CD4-positive, alpha-beta memory T cell (primary cell): ENCODE data around the gene AGPAT2. TPM values are rescaled to one million over a fixed set of nuclear protein-coding genes. Genes with fewer than 3 reads are reported as not detected.
"Not testable (repeated sequence)": the region's sequence is repeated elsewhere in the genome, so short reads cannot be mapped to it uniquely, and the experiment has no call there.

Experiments used
- CTCF ChIA-PET: fragments of 350-600 bp; sonication (Branson Sonifier 250); formaldehyde crosslinking; loops from one replicate; lab custom pipeline; 2021; ENCODE audit warnings: inconsistent platforms; ENCODE audit not compliant: partially characterized antibody; lab: Charles Lee
- POLR2A ChIA-PET: fragments of 350-600 bp; sonication (Branson Sonifier 250); formaldehyde crosslinking; loops from one replicate; lab custom pipeline; 2021; ENCODE audit not compliant: partially characterized antibody; lab: Charles Lee
- DNase-seq, 5 donors: peaks; one replicate each; pipeline versions ENCODE4 v3.0.0 to v3.0.0-alpha.2; 2020 to 2022; ENCODE audit warnings: mixed read lengths in 1 of 5
- H3K27ac ChIP-seq: one replicate; pipeline ENCODE4 v1.7.0; 2013; ENCODE audit warnings: low read depth, low read length
- H3K27me3 ChIP-seq: 2 replicates; pipeline ENCODE4 v1.7.0; 2013; ENCODE audit warnings: mild to moderate bottlenecking, low read length, moderate library complexity; ENCODE audit not compliant: insufficient read depth
- H3K36me3 ChIP-seq: 2 replicates; pipeline ENCODE4 v1.7.0; 2013; ENCODE audit warnings: mild to moderate bottlenecking, low read length, moderate library complexity; ENCODE audit not compliant: insufficient read depth
- H3K4me1 ChIP-seq: 2 replicates; pipeline ENCODE4 v1.7.0; 2013; ENCODE audit warnings: mild to moderate bottlenecking, low read length, moderate library complexity; ENCODE audit not compliant: insufficient read depth
- H3K4me3 ChIP-seq, 2 donors: one replicate each; pipeline ENCODE4 v1.7.0; 2013; ENCODE audit warnings: low read length in 2 of 2, mild to moderate bottlenecking in 1 of 2
- H3K9me3 ChIP-seq, 2 donors: one replicate each; pipeline ENCODE4 v1.7.0; 2013; ENCODE audit warnings: low read length in 2 of 2, control low read depth in 1 of 2; ENCODE audit not compliant: control insufficient read depth in 1 of 2
- H3K27ac Mint-ChIP-seq, 7 donors: one replicate each; pipeline ENCODE4 v1.8.0; 2020 to 2021; ENCODE audit warnings: mixed read lengths in 7 of 7, mild to moderate bottlenecking in 6 of 7, inconsistent platforms in 3 of 7, moderate library complexity in 3 of 7
- H3K27me3 Mint-ChIP-seq, 2 donors: one replicate each; pipeline ENCODE4 v1.8.0; 2020 to 2021; ENCODE audit warnings: mixed read lengths in 2 of 2
- H3K36me3 Mint-ChIP-seq, 2 donors: one replicate each; pipeline ENCODE4 v1.8.0; 2020 to 2021; ENCODE audit warnings: mixed read lengths in 2 of 2, inconsistent platforms in 1 of 2, mild to moderate bottlenecking in 1 of 2
- H3K4me1 Mint-ChIP-seq, 4 donors: one replicate each; pipeline ENCODE4 v1.8.0; 2020 to 2021; ENCODE audit warnings: mixed read lengths in 4 of 4, mild to moderate bottlenecking in 1 of 4
- H3K4me3 Mint-ChIP-seq, 8 donors: one replicate each; pipeline ENCODE4 v1.8.0; 2020 to 2021; ENCODE audit warnings: mixed read lengths in 8 of 8, mild to moderate bottlenecking in 7 of 8, moderate library complexity in 6 of 8, inconsistent platforms in 3 of 8
- H3K9me3 Mint-ChIP-seq, 8 donors: one replicate each; pipeline ENCODE4 v1.8.0; 2020 to 2021; ENCODE audit warnings: mixed read lengths in 8 of 8, mild to moderate bottlenecking in 5 of 8, inconsistent platforms in 3 of 8, moderate library complexity in 1 of 8
- intact Hi-C: fragments of 100-400 bp; cut with micrococcal nuclease; formaldehyde crosslinking; loops from one replicate; pipeline ENCODE4 v1.15.1; 2023
- polyA plus RNA-seq, 2 donors: library from polyadenylated mRNA; unstranded; fragments of 300-500 nt; fragmentation: Illumina TruSeq; gene quantifications; one replicate each; pipeline ENCODE4 v1.2.3, GENCODE V29; 2021
- total RNA-seq, 2 experiments: library from RNA; stranded (reverse); gene quantifications; one replicate each; pipeline ENCODE4 v1.2.3, GENCODE V29; 2021

AGPAT2 gene
- total and polyA plus RNA-seq, 4 experiments from 2014 or later = 6.9 to 20.6 (median 12.0) TPM

DNA sequence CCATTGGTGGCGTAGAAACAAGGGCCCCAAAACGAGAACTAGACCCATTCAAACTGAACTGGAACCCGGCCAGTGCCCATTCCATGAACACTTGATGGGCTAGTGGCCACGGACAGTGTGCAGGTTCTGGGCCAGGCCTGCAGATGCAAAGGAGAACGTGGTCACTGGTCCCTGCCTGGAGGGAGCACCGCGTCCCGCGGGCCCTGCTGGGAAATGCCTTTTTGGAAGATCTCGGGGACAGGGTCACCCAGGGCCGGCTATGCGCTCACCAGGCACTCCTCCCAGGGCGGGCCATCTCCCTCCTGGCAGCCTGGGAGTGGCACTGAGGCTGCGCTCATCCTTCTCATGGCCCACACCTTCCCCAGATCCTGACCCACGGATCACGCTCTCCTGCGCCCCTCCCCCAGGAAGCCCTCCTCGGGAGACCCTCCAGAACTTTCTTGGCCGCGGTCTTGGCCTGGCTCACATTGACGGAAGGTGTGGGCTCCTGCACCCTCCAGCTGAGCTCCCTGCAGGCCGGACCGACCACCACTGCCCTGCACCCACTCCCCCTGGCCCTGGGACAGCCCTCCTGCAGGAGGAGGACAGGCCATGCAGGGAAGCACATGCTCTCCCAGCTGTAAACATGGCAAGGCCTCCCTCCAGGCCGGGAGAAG is 22.3 kb upstream of the AGPAT2 start:
- intact Hi-C loops = no loop called here
- peaks cover 8% of the 10 kb centered on the region for H3K27me3 ChIP-seq

GRCh38 chr9:136707849-136708517 is 20.7 kb upstream of the AGPAT2 start:
- H3K4me3 Mint-ChIP-seq = no peak overlapping the region
- Histone ChIP-seq H3K4me1 (peaks cover 4% of the 10 kb centered on the region), H3K27ac (no peak overlapping the region), H3K36me3 (no peaks in the 10 kb centered on the region), H3K9me3 (no peaks in the 10 kb centered on the region), H3K4me3 (no peak overlapping the region), H3K27me3 (no peaks in the 10 kb centered on the region)
- no peak for DNase-seq
- intact Hi-C loops = no loop called here
- H3K4me1 Mint-ChIP-seq = peaks cover 0 to 5% (median 2%) of the 10 kb centered on the region in 4 donors
- H3K36me3 Mint-ChIP-seq = no peaks in the 10 kb centered on the region
- CTCF ChIA-PET = no interaction called here
- no peak overlapping the region for H3K27ac Mint-ChIP-seq
- POLR2A ChIA-PET = interaction anchor here (1.4 kb wide), 1 partner anchor 20 kb away, joined by 3 read pairs; no protein-coding TSS in a partner anchor
- H3K9me3 Mint-ChIP-seq = no peaks in the 10 kb centered on the region
- H3K27me3 Mint-ChIP-seq = peaks cover 10 to 12% of the 10 kb centered on the region in 2 donors

More for the DNA sequence above, 22.3 kb upstream of the AGPAT2 start:
- H3K36me3 ChIP-seq = no peaks in the 10 kb centered on the region
- no peaks in the 10 kb centered on the region for H3K9me3 Mint-ChIP-seq
- H3K27me3 Mint-ChIP-seq = peaks cover 12 to 15% of the 10 kb centered on the region in 2 donors
- H3K4me1 ChIP-seq = peaks cover 4% of the 10 kb centered on the region
- H3K36me3 Mint-ChIP-seq = no peaks in the 10 kb centered on the region
- no peak overlapping the region for H3K27ac Mint-ChIP-seq
- H3K27ac ChIP-seq = no peak overlapping the region
- POLR2A ChIA-PET = no interaction called here
- H3K4me3 Mint-ChIP-seq = no peak overlapping the region
- H3K9me3 ChIP-seq = no peaks in the 10 kb centered on the region
- no peak for DNase-seq
- H3K4me1 Mint-ChIP-seq = peaks cover 0 to 5% (median 2%) of the 10 kb centered on the region in 4 donors
- H3K4me3 ChIP-seq = no peak overlapping the region
- CTCF ChIA-PET = no interaction called here

DNA sequence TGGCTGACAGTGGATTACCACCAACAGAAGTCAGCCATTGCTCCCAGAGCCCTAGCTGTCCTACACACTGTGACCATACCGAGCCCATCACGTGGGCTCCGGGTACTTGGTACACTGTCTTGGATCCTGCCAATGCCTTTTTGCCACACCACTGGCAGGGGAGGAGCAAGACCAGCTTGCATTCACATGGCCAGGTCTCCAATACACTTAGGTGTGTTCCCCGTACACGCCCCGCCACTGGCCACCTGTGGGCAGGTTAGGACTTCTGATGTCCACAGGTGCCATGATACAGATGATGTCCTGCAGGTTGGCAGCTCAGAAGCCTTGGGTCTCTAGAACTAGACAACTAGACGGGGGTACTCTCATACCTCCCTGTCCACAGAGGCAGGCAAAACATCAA is 19.8 kb upstream of the AGPAT2 start:
- Mint-ChIP-seq H3K4me3 (no peak overlapping the region), H3K27ac (no peak overlapping the region), H3K9me3 (no peaks in the 10 kb centered on the region), H3K27me3 (peaks cover 10 to 12% of the 10 kb centered on the region in 2 donors), H3K36me3 (no peaks in the 10 kb centered on the region), H3K4me1 (peaks cover 0 to 5% (median 2%) of the 10 kb centered on the region in 4 donors)
- Histone ChIP-seq H3K27ac (no peak overlapping the region), H3K4me3 (no peak overlapping the region), H3K9me3 (no peaks in the 10 kb centered on the region), H3K27me3 (no peaks in the 10 kb centered on the region), H3K36me3 (no peaks in the 10 kb centered on the region), H3K4me1 (peaks cover 4% of the 10 kb centered on the region)
- no peak for DNase-seq
- intact Hi-C loops = no loop called here
- ChIA-PET CTCF (no interaction called here), POLR2A (no interaction called here)

GRCh38 chr9:136705564-136705963 is 18.3 kb upstream of the AGPAT2 start:
- ChIA-PET POLR2A (interaction anchor here (1.1 kb wide), 1 partner anchor 23 kb away, joined by 4 read pairs; no protein-coding TSS in a partner anchor), CTCF (no interaction called here)
- H3K27me3 ChIP-seq = no peaks in the 10 kb centered on the region
- H3K27ac ChIP-seq = no peak overlapping the region
- Mint-ChIP-seq H3K27ac (peak overlapping the region in 1 of 7 donors; percentile 59), H3K4me3 (no peak overlapping the region), H3K9me3 (no peaks in the 10 kb centered on the region), H3K27me3 (peaks cover 8% of the 10 kb centered on the region in 2 donors), H3K4me1 (peaks cover 3 to 14% (median 10%) of the 10 kb centered on the region in 4 donors), H3K36me3 (no peaks in the 10 kb centered on the region)
- H3K4me1 ChIP-seq = peaks cover 12% of the 10 kb centered on the region
- H3K9me3 ChIP-seq = no peaks in the 10 kb centered on the region
- H3K4me3 ChIP-seq = no peak overlapping the region
- no peak for DNase-seq
- H3K36me3 ChIP-seq = no peaks in the 10 kb centered on the region
- intact Hi-C loops = no loop called here

- peaks cover 3 to 20% (median 14%) of the 10 kb centered on the region in 4 donors for H3K4me1 Mint-ChIP-seq
- POLR2A ChIA-PET = interaction anchor here (1.1 kb wide), 1 partner anchor 23 kb away, joined by 4 read pairs; no protein-coding TSS in a partner anchor
- H3K36me3 Mint-ChIP-seq, H3K27ac Mint-ChIP-seq, H3K27me3 ChIP-seq, H3K27me3 Mint-ChIP-seq, H3K9me3 Mint-ChIP-seq, intact Hi-C loops, DNase-seq, H3K27ac ChIP-seq, H3K4me3 Mint-ChIP-seq, H3K36me3 ChIP-seq, H3K9me3 ChIP-seq, CTCF ChIA-PET, H3K4me3 ChIP-seq: not testable (repeated sequence)
- H3K4me1 ChIP-seq = peaks cover 18% of the 10 kb centered on the region
These were observed 17.5 kb upstream of the AGPAT2 start for GRCh38 chr9:136704741-136705140.

- no peaks in the 10 kb centered on the region for H3K9me3 ChIP-seq
- H3K27ac Mint-ChIP-seq = no peak overlapping the region
These were observed 16.1 kb upstream of the AGPAT2 start for GRCh38 chr9:136703276-136703860.

DNA sequence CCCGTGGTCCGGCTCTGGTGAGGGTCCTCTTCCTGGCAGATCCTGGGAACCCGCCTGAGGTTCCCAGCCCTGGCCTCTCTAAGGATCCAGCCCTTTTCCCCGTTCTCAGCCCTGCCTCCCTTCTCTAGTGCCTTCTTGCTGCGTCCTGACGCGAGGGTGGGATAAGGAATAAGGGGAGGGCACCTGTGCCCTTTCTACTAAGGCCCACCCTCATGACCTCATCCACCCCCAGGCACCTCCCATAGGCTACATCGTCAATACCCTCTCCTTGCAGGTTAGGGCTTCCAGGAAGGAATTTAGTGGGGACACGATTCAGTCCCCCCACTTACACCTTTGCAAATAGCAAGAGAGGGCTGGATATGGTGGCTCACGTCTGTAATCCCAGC is 14.4 kb upstream of the AGPAT2 start:
- POLR2A ChIA-PET = interaction anchor here (1.1 kb wide), 1 partner anchor 15 kb away, joined by 3 read pairs; the partner anchor contains the start of gene AGPAT2
- Mint-ChIP-seq H3K4me3 (peak overlapping the region; percentile 48 to 86 (median 78)), H3K36me3 (no peaks in the 10 kb centered on the region), H3K9me3 (no peaks in the 10 kb centered on the region), H3K27ac (peak overlapping the region in 5 of 7 donors; percentile 15 to 95 (median 86)), H3K27me3 (peaks cover 5 to 13% of the 10 kb centered on the region in 2 donors), H3K4me1 (peaks cover 5 to 20% (median 14%) of the 10 kb centered on the region in 4 donors)
- Histone ChIP-seq H3K9me3 (no peaks in the 10 kb centered on the region), H3K27ac (no peak overlapping the region), H3K4me1 (peaks cover 18% of the 10 kb centered on the region), H3K27me3 (no peaks in the 10 kb centered on the region), H3K36me3 (no peaks in the 10 kb centered on the region), H3K4me3 (no peak overlapping the region)
- intact Hi-C loops = no loop called here
- DNase-seq = no peak
- CTCF ChIA-PET = no interaction called here

More at GRCh38 chr9:136703276-136703860, 16.1 kb upstream of the AGPAT2 start:
- peaks cover 18% of the 10 kb centered on the region for H3K4me1 ChIP-seq
- peaks cover 3 to 20% (median 14%) of the 10 kb centered on the region in 4 donors for H3K4me1 Mint-ChIP-seq
- no peaks in the 10 kb centered on the region for H3K27me3 ChIP-seq
- DNase-seq = no peak
- peaks cover 5 to 9% of the 10 kb centered on the region in 2 donors for H3K27me3 Mint-ChIP-seq
- H3K9me3 Mint-ChIP-seq = no peaks in the 10 kb centered on the region
- no peak overlapping the region for H3K4me3 ChIP-seq
- no peak overlapping the region for H3K27ac ChIP-seq
- H3K36me3 ChIP-seq = no peaks in the 10 kb centered on the region
- no peak overlapping the region for H3K4me3 Mint-ChIP-seq
- H3K36me3 Mint-ChIP-seq = no peaks in the 10 kb centered on the region
- CTCF ChIA-PET = no interaction called here
- POLR2A ChIA-PET = no interaction called here
- intact Hi-C loops = no loop called here
